K562 (cell line): ENCODE measurements around the gene FAM171A1.

ENCODE experiments used
- GTF2B ChIP-seq: IDR thresholded peaks from 2 replicates; pipeline ENCODE4 v1.6.1; 2011; ENCODE audit not compliant: insufficient read length; ENCODE audit errors: extremely low read depth
- KLF1 ChIP-seq: fragments of 450-650 bp; IDR thresholded peaks from 2 replicates; pipeline ENCODE4 v1.6.1; 2016; ENCODE audit warnings: missing genetic modification characterization, missing compliant biosample characterization
- POLR2A ChIP-seq: fragments of 450-650 bp; conservative IDR thresholded peaks from 2 replicates; pipeline ENCODE4 v1.6.1; 2016
- SIN3A ChIP-seq, 2 experiments: fragments of 150-350 bp in 1 of 2; IDR thresholded peaks; 2 replicates each; pipeline ENCODE4 v1.6.1; 2011 to 2016; ENCODE audit warnings: borderline replicate concordance in 2 of 2, low read depth in 2 of 2, low read length in 2 of 2, mild to moderate bottlenecking in 2 of 2, moderate library complexity in 2 of 2; ENCODE audit not compliant: control insufficient read depth in 1 of 2
- TEAD4 ChIP-seq, 2 experiments: sonication (generic) in 1 of 2; formaldehyde crosslinking in 1 of 2; IDR thresholded peaks; 2 replicates each; pipeline versions ENCODE4 v1.6.1 to v1.8.0; 2012 to 2022; ENCODE audit warnings: borderline replicate concordance in 1 of 2, inconsistent platforms in 1 of 2, low read length in 1 of 2, mild to moderate bottlenecking in 1 of 2, missing genetic modification reagents in 1 of 2
- ZKSCAN1 ChIP-seq: fragments of 150-350 bp; IDR thresholded peaks from 2 replicates; pipeline ENCODE4 v1.6.1; 2016; ENCODE audit warnings: low read depth, low read length
- ZNF263 ChIP-seq: sonication (generic); formaldehyde crosslinking; IDR thresholded peaks from 2 replicates; pipeline ENCODE4 v1.8.0; 2022; ENCODE audit warnings: mild to moderate bottlenecking, missing genetic modification reagents, borderline replicate concordance
- TF ChIP-seq, protein P1 (sequence below), 3 experiments: IDR thresholded peaks in 2 of 3; conservative IDR thresholded peaks in 1 of 3; 2 replicates each; pipeline ENCODE4 v1.5.1; 2011 to 2012; ENCODE audit warnings: low read length in 3 of 3, mild to moderate bottlenecking in 3 of 3, control low read depth in 2 of 3, improper control_type of control experiment in 1 of 3, inconsistent platforms in 1 of 3, low read depth in 1 of 3, mixed read lengths in 1 of 3, moderate library complexity in 1 of 3; ENCODE audit not compliant: insufficient read depth in 2 of 3
- TF ChIP-seq, protein P2 (sequence below): sonication (generic); formaldehyde crosslinking; IDR thresholded peaks from 2 replicates; pipeline ENCODE4 v1.8.1; 2022; ENCODE audit warnings: missing genetic modification reagents

DNA sequence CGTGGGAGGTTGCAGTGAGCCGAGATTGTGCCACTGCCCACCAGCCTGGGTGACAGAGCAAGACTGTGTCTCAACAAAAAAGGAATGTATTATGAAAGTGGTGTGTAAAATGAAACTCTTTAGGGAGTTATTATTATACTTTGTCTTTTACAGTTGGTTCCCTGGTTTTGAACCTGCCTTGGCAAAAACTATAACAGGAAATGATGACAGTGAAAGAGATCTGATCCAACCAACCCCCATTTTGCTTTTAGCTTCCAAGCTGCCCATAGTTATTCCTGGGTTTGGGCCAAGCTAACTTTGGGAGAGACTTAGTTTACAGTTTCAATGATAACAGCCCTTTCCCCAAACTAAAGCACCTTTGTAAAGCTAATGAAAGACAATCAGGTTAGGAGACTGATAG lies 168.4 kb downstream of the FAM171A1 start:
- no peak for TF ChIP-seq ZNF263 (CRISPR knock-in tag)
- TF ChIP-seq, protein P1, sequence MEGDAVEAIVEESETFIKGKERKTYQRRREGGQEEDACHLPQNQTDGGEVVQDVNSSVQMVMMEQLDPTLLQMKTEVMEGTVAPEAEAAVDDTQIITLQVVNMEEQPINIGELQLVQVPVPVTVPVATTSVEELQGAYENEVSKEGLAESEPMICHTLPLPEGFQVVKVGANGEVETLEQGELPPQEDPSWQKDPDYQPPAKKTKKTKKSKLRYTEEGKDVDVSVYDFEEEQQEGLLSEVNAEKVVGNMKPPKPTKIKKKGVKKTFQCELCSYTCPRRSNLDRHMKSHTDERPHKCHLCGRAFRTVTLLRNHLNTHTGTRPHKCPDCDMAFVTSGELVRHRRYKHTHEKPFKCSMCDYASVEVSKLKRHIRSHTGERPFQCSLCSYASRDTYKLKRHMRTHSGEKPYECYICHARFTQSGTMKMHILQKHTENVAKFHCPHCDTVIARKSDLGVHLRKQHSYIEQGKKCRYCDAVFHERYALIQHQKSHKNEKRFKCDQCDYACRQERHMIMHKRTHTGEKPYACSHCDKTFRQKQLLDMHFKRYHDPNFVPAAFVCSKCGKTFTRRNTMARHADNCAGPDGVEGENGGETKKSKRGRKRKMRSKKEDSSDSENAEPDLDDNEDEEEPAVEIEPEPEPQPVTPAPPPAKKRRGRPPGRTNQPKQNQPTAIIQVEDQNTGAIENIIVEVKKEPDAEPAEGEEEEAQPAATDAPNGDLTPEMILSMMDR (IDR thresholded peaks at IDR 0.05 in 2 of 3, conservative IDR thresholded peaks at IDR 0.05 in 1 of 3; ENCODE audit: insufficient read depth in 2 of 3, low read depth in 1 of 3, low read length in 3 of 3): no peak
- no peak for TF ChIP-seq KLF1
- TF ChIP-seq GTF2B: no peak
- no peak for TF ChIP-seq TEAD4 (IDR thresholded peaks at IDR 0.05; ENCODE audit: low read length)
- TF ChIP-seq TEAD4 (CRISPR knock-in tag; IDR thresholded peaks at IDR 0.05; ENCODE audit: borderline replicate concordance): no peak
- TF ChIP-seq ZKSCAN1: no peak
- TF ChIP-seq, protein P2, sequence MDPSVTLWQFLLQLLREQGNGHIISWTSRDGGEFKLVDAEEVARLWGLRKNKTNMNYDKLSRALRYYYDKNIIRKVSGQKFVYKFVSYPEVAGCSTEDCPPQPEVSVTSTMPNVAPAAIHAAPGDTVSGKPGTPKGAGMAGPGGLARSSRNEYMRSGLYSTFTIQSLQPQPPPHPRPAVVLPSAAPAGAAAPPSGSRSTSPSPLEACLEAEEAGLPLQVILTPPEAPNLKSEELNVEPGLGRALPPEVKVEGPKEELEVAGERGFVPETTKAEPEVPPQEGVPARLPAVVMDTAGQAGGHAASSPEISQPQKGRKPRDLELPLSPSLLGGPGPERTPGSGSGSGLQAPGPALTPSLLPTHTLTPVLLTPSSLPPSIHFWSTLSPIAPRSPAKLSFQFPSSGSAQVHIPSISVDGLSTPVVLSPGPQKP (CRISPR knock-in tag): no peak
- no peak for TF ChIP-seq SIN3A (IDR thresholded peaks at IDR 0.05; ENCODE audit: borderline replicate concordance in 2 of 2, control insufficient read depth in 1 of 2, low read depth in 2 of 2, low read length in 2 of 2)
- no peak for TF ChIP-seq POLR2A
